Thyroid gland (tissue), 4 donors: ENCODE results near the gene NOP9. TPM values are rescaled to one million over a fixed set of nuclear protein-coding genes. Genes with fewer than 3 reads are reported as not detected.

Experiments
- DNase-seq, 2 donors: peaks; one replicate each; pipeline ENCODE4 v3.0.0-alpha.2; 2019
- H3K27ac ChIP-seq, 3 donors: fragments of 200-600 bp; sonication (generic); 1 replicate in 2 of 3; 2 replicates in 1 of 3; pipeline ENCODE4 v1.5.1; 2016 to 2019; ENCODE audit warnings: mild to moderate bottlenecking in 1 of 3, moderate library complexity in 1 of 3
- H3K27me3 ChIP-seq: fragments of 200-600 bp; sonication (generic); one replicate; pipeline ENCODE4 v1.5.1; 2019
- H3K36me3 ChIP-seq, 2 donors: fragments of 200-600 bp; sonication (generic); one replicate each; pipeline ENCODE4 v1.5.1; 2016 to 2019
- H3K4me1 ChIP-seq, 2 donors: fragments of 200-600 bp; sonication (generic); one replicate each; pipeline ENCODE4 v1.5.1; 2017 to 2019
- H3K4me3 ChIP-seq, 3 donors: fragments of 200-600 bp; sonication (generic); replicated peaks in 1 of 3; 1 replicate in 2 of 3; 2 replicates in 1 of 3; pipeline ENCODE4 v1.5.1; 2016; ENCODE audit warnings: mild to moderate bottlenecking in 1 of 3
- H3K9me3 ChIP-seq: fragments of 200-600 bp; sonication (generic); one replicate; pipeline ENCODE4 v1.5.1; 2017
- CTCF ChIP-seq, 6 experiments: fragments of 200-600 bp in 3 of 6; fragments of 450-650 bp in 3 of 6; sonication (generic) in 3 of 6; IDR thresholded peaks; one replicate each; pipeline ENCODE4 v1.5.1; 2016 to 2019; ENCODE audit warnings: antibody characterized with exemption in 6 of 6, mild to moderate bottlenecking in 2 of 6, inconsistent platforms in 1 of 6, moderate library complexity in 1 of 6
- POLR2A ChIP-seq, 2 donors: fragments of 450-650 bp; IDR thresholded peaks; one replicate each; pipeline ENCODE4 v1.6.1; 2017; ENCODE audit warnings: antibody characterized with exemption in 2 of 2, mild to moderate bottlenecking in 2 of 2, moderate library complexity in 1 of 2
- WGBS, 2 donors: methylation state at CpG; one replicate each; pipeline ENCODE4 v1.1.5; 2017; 5-methylcytosine and 5-hydroxymethylcytosine counted together
- intact Hi-C: fragments of 100-400 bp; cut with DNase I; formaldehyde crosslinking; loops from one replicate; pipeline ENCODE4 v1.15.1; 2023
- total RNA-seq, 4 donors: library from RNA; depleted of rRNA; stranded (reverse); fragments of >200 nt; gene quantifications; one replicate each; pipeline ENCODE4 v1.2.3, GENCODE V29; 2016

NOP9 gene
- total RNA-seq, 4 donors from 2014 or later = 16.4 to 22.3 (median 20.7) TPM

- peak overlapping the region in 2 of 3 donors; percentile 54 to 68 for H3K27ac ChIP-seq
- TF ChIP-seq CTCF (IDR thresholded peaks at IDR 0.05) (no peak), POLR2A (IDR thresholded peaks at IDR 0.05) (no peak)
- peaks cover 21 to 80% of the 10 kb centered on the region in 2 donors for H3K4me1 ChIP-seq
- no peaks in the 10 kb centered on the region for H3K27me3 ChIP-seq
- intact Hi-C loops = loop anchor here (2.0 kb wide), 1 partner anchor 101 kb away; no protein-coding TSS in a partner anchor
- peak overlapping the region in 1 of 3 donors; percentile 47 for H3K4me3 ChIP-seq
- WGBS, 2 donors = 78 to 80% methylated on average over 12 of the region's 12 CpGs
- no peaks in the 10 kb centered on the region for H3K36me3 ChIP-seq
- no peak for DNase-seq
- no peaks in the 10 kb centered on the region for H3K9me3 ChIP-seq
Measured at GRCh38 chr14:24335461-24336171, 36.0 kb downstream of the NOP9 start.

DNA sequence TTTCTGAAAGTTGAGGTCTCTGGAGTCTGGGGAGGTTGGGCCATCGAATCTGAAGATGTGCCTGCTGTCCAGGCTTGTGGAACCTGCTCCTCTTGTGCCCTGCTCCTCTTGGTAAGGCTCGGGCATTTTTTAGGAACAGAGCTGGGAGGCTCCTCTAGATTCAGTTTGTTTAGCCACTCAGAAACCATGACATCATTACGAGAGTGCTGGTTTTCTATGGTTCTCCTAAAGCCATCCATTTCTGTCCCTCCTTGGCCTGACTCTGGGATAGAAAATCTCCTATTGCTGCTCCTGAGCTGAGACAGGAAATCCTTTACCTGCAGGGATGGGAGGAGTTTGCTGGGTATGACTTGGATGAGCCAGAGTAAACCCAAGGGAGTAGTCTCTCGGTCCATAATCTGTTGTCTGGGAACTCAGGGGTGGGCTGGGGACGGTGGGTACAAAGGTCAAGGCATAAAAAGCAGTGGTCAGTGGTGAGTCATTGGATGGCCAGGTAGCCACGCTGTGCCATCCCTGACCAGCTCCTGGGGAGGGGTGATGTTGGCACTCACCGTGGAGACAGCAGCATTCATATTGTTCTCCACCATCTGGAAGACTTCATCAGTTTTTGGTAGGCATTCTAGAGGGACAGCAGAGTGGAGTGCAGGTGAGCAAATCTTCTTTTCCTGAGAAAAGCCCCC lies 37.6 kb downstream of the NOP9 start:
- WGBS, 2 donors = 89% methylated on average over 6 to 7 of the region's 7 CpGs
- Histone ChIP-seq H3K27ac (peak overlapping the region in 1 of 3 donors; percentile 71), H3K9me3 (no peaks in the 10 kb centered on the region), H3K27me3 (no peaks in the 10 kb centered on the region), H3K4me1 (peaks cover 16 to 76% of the 10 kb centered on the region in 2 donors), H3K4me3 (no peak overlapping the region), H3K36me3 (no peaks in the 10 kb centered on the region)
- no peak for DNase-seq
- intact Hi-C loops = no loop called here
- TF ChIP-seq CTCF (IDR thresholded peaks at IDR 0.05) (no peak), POLR2A (IDR thresholded peaks at IDR 0.05) (no peak)

- H3K27me3 ChIP-seq = no peaks in the 10 kb centered on the region
- DNase-seq = peak; percentile 79 to 81
- no peak overlapping the region for H3K4me3 ChIP-seq
- 53% methylated on average over 8 of the region's 8 CpGs for WGBS, 2 donors
- no peaks in the 10 kb centered on the region for H3K9me3 ChIP-seq
- no peaks in the 10 kb centered on the region for H3K36me3 ChIP-seq
- H3K27ac ChIP-seq = peak overlapping the region in 1 of 3 donors; percentile 71
- peaks cover 11 to 70% of the 10 kb centered on the region in 2 donors for H3K4me1 ChIP-seq
- intact Hi-C loops = no loop called here
- TF ChIP-seq CTCF (IDR thresholded peaks at IDR 0.05) (no peak), POLR2A (IDR thresholded peaks at IDR 0.05) (no peak)
Measured at GRCh38 chr14:24337824-24338175, 38.1 kb downstream of the NOP9 start.

DNA sequence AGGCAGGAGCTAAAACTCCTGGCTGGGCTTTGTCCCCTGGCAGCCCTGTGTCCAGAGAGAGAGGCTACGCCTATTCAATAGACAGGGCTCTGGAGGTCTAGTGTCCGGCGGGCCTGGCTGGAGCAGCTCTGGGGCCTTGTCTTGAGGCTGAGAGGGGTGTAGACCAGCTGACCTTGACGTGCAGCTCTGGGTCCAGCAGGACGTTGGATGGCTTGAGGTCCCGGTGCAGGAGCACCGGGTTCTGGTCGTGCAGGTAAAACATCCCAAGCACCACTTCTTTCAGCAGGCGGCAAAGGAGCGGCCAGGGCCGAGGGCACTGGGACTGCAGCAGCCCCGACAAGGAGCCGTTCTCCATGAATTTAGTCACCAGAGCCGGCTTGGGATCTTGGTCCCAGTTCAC lies 39.2 kb downstream of the NOP9 start:
- H3K4me1 ChIP-seq = peaks cover 4 to 60% of the 10 kb centered on the region in 2 donors
- no peak for TF ChIP-seq POLR2A (IDR thresholded peaks at IDR 0.05)
- no peak for TF ChIP-seq CTCF (IDR thresholded peaks at IDR 0.05)
- H3K4me3 ChIP-seq = peak overlapping the region in 1 of 3 donors; percentile 36
- H3K27me3 ChIP-seq = no peaks in the 10 kb centered on the region
- intact Hi-C loops = no loop called here
- WGBS, 2 donors = 80 to 87% methylated on average over 8 to 13 of the region's 14 CpGs
- H3K9me3 ChIP-seq = no peaks in the 10 kb centered on the region
- peak overlapping the region in 1 of 3 donors; percentile 71 for H3K27ac ChIP-seq
- no peak for DNase-seq
- no peaks in the 10 kb centered on the region for H3K36me3 ChIP-seq
